ENCODE data around the gene RAB33A.
"Not testable (repeated sequence)": the region's sequence is repeated elsewhere in the genome, so short reads cannot be mapped to it uniquely, and the experiment has no call there.

RAB33A gene

DNA sequence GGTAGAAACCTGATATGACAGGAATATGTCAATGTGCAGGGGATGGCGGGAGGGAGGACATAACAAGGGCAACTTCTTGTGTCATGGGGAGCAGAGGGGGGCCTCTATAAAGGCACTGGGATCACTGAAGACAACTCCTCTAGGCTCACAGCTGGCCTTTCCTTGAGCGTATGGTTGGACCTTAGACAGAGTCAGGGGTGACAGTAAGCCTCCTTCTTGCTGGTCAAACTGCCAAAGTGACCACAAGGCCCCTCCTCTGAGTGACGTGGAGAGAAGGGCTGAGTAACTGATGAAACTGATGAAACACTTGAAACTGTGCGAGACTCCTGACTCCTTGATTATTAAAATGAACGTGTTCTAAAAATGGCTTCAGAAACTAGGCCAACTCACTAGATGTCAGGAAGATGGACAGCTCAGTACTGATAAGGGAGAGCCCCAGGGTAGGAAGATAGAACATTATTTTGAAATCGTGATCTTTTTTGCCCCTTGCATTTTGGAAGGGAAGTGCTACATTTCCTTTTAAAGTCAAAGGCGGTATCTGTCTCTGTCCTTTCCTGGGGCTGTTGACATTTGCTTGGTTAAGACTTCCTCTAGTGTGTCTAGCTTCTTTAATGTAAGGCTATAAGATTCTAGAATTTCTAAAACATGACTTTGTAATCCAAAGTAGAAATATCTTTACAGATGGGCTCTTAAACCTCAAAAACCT is 1.6 kb downstream of the RAB33A start:
- peak; percentile 27 for DNase-seq

DNA sequence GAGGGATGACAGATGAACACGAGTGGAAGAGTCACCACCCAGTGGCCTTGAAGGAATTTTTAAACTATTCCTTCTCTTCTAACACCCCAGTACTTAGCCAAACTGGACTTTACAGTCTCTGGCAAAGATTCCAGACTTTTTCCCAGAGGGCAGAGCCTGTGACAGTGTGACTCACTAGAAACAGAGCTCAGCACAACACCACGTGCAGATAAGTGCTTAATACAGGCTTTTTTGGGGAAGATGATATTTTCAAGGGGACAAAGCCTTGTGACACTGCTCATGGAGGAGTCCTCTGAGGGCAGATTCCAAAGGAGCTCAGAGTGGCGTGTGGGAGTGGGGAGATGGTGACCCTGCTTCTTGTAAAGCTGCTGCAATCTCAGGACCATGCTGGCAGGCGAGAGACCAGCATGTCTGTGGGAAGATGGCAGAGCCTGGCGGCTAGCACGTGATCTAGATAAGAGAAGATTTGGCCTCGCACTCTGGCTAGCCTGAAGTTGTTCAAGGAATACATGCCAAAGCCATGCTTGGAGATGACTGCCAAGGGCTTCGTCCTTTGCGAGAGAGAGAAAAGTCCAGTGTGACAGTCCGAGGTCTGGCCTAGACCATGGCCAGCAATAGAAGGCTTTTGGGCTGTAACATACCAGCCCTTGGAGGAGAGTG is 2.4 kb downstream of the RAB33A start:
- no peak for DNase-seq

DNA sequence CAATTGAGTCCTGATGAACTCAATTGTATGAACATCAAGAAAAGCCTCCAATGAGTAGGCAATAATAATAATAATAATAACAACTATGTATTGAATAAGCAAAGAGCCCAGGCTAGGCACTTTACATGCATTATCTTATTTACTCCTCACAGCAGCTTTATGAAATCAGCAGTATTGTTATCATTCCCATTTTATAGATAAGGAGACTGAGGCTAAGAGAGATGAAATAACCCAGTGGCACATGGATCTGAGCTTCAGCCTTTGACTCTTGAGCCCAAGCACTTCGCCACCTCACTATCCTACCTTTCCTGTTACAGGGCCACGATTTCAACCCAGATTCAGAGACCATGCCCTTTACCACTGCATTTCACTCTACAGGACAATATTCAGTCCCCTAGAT is 3.2 kb downstream of the RAB33A start:
- no peak for DNase-seq

DNA sequence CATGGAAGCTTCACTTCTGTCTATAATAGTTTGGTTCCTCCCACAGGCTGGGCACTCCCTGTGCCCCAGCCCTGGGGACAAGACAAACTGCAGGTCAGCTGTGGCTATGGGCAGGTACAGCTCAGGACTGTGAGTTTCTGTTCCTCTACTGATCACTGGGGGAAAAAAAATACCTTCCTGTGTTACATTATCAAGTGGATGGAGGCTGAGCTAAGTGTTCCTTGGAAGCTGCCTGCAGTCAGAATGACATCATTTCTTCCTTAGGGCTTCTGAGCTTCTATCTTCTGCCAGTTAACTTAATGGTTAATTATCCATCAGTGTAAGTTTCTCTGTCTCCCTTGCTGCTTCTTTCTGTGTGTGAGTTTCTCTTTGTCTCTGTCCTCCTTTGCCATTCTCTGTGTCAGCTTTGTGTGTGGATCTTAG is 4.6 kb downstream of the RAB33A start:
- no peak for DNase-seq

DNA sequence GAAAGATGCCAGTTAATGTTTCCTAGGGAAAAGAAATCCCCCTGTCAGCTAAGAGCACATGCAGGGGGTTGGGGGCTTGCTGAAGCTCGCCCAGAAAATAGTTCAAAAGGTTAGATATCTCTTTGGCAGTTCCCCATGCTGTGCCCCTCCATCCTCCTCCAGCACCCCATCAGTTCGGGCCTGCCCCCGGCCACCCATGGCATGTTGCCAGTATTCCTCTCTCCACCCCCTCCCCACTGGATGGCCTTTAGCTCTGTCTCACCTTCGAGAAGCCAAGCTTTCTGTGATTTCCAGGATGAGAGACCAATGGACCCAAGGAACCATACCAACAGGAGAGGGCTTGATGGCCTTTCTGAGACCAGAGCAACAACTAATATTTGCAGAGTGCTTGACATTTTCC is 5.2 kb downstream of the RAB33A start:
- no peak for DNase-seq

DNA sequence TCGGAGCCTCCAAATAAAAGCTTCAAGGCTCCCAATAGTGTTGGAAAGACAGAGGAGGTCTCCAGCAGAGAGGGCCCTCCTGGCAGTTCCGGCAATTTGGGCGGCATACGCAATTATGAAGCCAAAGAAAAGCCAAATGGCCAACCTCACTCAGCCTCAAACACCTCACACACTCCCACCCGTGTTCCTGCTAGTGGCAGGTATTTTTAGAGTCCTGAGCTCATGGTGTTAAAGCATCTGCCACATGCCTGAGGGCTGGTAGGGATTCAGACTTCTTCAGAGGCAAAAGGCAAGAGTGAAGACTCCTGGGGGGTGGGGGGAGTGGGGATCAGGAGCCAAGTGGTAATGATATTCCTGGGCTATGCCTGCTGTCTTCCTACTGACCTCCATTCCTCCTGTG is 7.4 kb downstream of the RAB33A start:
- no peak for DNase-seq

DNA sequence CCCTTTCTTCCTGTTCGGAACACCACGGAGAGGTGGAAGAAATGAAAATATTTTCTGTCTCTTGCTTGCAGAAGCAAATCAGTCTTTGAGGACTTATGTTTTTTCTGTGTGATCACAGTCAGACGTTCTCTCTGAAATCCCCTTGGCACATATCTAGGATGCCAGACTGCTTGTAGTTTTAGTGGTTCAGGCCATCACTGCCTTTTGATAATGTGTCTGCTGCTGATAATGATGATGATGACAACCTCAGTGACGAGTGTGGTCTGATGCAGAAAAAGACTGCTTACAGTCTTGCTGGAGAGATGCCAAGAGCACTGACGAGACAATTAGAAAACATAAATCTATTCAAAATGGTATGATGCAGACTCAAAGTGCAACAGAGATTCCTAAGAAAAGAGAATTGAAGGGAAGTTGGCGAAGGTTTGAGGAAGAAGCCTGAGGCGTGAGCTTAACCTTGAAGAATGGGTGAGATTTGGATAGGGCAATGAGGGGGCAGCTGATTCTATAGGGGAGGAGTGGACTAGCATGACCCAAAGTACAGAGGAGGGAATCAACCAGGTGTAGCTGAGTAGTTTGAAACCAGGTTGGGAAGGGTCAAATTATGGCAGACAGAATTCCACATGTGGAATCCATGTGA is 7.9 kb downstream of the RAB33A start:
- no peak for DNase-seq

DNA sequence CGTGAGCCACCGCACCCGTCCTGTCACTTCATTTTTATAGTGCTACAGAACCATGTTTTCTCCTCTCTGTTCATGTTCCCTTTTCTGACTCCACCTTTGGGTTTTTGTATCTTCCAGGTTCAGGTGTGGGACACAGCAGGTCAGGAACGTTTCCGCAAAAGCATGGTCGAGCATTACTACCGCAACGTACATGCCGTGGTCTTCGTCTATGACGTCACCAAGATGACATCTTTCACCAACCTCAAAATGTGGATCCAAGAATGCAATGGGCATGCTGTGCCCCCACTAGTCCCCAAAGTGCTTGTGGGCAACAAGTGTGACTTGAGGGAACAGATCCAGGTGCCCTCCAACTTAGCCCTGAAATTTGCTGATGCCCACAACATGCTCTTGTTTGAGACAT is 12.4 kb downstream of the RAB33A start:
- no peak for DNase-seq

DNA sequence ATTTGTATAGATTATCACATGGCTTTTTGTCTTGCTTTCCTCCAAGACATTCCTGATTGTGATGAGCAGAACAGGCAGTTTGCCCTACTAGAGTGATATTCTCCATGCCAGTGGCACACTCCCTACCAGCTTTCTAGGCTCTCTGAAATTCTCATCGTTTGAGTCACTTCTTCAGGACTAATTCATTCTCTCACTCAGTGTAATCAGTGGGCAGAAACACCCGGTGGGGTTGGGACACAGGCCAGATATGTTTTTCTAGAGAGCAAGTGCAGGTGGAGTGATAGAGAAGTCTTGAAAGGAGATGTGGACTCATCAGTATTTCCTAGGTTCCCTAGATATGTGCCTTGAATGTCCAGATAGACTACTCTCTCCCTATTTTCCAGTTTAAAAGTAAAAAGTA is 13.1 kb downstream of the RAB33A start:
- DNase-seq: no peak

DNA sequence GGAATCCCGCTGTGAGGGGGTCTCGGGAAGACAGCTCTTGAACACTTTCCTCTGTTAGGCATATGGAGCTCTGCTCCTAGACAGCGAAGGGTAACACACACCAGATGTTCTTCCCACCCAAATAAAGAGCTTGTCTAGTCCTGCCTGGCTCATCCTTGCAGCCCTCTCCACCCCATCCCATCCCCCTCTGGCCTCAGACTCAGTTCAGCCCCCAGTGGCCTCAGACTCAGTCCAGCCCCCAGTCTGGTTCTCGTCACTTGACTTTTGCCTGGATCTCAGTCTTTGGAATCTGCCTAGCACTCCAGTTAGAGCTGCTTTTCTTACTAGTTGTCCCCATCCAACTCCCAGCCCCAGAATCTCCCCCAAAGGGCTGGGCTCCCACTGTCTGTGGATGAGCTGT is 14.9 kb downstream of the RAB33A start:
- DNase-seq: no peak

DNA sequence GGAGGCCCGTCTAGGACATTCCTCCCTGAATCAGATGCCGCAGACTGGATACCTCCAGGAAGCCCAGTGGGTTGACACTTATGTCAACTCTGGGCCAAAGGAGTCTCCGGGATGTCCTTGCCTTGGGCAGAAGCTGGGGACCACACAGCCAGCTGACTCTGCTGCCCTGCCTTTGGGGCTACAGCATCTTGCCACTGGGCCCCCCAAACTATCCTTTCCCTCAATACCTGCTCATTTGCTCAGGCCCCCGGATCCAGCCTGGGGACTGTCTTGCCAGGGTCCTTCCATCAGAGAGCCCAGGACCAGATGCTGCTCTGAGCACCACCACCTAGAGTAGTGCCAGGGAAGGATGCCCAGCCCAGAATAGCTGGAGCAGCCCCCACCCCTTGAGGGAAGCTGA is 19.0 kb downstream of the RAB33A start:
- no peak for DNase-seq

DNA sequence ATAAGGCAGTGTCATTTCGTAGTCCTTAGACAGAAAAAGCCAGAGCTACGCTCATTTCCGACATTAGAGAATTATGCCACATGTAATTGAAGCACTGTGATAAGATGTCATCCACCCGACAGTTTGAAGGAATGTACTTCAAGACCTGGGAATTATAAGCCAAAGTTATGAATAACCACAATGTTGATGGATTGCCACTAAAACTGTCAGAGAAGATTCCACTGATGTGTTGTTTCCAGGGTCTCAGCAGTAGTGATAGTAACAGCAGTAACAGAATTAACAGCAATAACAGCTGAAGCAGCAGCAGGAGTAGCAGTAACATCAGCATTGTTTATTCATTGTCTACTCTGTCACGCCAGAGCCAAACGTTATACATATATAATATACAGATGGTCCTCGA is 24.7 kb downstream of the RAB33A start:
- no peak for DNase-seq

DNA sequence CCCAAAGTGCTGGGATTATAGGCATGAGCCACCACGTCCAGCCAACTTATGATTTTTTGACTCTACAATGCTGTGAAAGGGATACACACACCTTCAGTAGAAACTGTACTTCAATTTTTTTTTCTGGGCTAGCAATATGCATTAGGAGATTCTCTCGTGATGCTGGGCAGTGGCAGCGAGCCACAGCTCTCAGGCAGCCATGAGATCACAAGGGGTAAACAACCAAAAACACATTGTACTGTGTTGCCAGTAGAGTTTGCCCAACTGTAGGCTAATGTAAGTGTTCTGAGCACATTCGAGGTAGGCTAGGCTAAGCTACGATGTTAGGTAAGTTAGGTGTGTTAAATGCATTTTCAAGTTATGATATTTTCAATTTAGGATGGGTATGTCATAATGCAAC is 25.7 kb downstream of the RAB33A start:
- DNase-seq: no peak

DNA sequence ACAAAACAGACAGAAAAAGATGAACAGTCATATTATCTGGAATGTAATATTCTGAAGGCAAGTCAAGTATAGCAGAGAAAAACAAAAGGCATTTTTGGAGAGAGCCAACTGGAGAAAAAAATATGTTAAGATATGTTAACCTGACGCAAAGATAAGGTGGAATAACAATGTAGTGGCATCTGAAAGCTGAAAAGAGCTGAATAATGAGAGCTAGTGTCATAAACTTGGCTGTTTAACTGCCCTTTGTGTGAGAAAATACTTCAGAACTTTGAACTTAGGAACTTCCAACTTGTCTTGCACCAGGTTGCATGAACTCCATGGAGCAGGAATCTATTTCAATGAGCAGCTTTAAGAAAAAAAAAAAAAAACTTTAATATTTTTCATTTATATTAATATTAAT is 32.9 kb downstream of the RAB33A start:
- DNase-seq: no peak

DNA sequence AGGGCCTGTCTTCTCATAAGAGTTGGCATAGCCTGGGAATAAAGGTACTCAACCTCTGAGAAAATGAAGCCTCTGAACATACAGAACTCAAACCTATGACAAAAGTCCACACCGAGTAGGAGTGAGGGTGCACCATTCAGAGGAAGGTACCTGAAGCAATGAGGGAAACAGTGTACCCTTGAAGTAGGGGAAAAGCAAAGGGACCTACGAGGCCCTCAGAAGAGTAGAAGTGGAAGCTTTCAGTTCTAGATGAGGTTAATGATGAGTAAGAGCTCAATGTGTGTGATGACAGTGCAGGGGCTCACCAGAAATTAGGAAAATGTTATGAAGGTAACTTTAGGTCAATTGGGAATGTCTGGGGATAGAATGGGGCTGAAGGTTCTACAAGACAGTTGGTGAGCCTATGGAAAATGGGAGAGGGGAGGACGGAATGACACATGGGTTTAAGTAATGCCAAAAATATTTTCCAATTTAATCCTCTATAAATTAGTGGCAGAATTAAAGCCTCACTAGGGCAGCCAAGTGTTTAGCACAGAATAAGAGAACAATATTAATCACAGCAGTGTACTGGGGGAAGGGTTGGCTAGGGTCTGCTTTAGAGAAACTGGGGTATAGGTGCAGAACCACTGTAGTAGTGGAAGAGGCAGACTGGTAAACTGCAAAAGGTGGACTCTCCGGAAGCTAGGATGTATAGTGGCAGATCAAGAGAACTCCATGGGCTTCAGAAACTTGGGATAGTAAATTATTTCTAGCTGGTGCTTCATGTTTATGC is 39.8 kb downstream of the RAB33A start:
- DNase-seq: no peak

DNA sequence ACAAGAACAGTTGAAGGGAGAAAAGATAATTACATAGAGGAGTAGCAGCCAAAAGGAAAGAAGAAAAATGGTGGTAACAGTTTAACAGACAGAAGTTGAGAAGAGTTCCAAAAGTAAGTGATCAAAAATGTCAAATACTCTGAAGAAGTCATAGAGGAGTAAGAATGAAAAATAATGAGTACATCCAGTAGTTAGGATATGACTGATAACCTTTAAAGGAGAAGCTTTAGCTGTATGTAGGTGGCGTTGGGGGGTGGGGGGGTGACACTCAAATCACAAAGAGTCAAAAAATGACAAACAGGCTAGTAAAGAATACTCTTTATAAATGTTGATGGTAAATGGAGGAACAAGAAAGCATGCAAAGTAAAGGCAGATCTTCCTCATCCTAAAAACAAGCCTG is 40.6 kb downstream of the RAB33A start:
- no peak for DNase-seq

DNA sequence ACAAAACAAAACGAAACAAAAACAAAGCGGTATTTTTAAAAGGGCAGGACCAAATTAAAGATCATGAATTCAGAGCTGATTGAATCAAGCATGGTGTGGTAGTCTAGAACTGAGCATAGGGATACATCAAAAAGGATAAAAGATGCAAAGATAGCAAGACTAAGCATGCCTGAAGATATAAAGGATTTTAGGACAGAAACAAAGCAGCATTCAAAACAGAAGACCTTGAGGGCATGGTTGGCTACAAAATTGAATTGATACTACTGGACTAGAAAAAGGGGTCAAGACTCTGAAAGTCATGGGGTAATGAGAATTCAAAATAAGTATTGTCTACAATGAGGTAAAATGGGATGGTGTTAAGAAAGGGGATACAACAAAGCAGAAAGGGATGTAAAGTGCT is 41.6 kb downstream of the RAB33A start:
- DNase-seq: no peak

DNA sequence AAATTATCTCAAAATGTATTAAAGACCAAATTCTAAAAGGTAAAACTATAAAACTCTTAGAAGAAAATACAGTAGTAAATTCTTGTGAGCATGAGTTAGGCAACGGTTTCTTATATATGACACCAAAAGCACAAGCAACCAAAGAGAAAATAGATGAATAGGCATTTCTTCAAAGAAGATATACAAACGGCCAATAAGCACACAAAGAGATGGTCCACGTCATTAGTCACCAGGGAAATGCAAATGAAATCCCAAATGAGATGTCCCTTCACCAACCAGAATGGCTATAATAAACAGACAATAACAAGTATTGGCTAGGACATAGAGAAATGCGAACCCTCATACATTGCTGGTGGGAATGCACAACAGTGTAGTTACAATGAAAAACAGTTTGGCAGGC is 44.6 kb downstream of the RAB33A start:
- peak; percentile 3 for DNase-seq

DNA sequence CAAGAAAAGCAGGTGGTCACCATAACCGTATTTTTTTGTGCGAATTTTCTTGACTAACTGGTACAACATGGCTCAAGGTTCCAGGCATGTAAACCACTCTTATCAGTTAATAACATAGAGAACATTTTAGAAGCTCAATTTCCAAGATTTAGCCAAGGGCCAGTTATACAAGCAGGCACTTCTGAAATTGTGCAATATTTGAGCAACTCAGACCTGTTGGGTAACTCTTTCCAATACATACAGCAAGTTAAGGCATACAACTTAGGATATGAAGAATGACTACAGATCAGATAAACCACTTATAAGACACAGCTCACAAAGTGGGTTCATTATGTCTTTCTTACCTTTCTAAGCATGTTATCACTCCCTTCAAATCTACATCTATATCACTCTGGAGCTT is 53.0 kb downstream of the RAB33A start:
- DNase-seq: no peak

DNA sequence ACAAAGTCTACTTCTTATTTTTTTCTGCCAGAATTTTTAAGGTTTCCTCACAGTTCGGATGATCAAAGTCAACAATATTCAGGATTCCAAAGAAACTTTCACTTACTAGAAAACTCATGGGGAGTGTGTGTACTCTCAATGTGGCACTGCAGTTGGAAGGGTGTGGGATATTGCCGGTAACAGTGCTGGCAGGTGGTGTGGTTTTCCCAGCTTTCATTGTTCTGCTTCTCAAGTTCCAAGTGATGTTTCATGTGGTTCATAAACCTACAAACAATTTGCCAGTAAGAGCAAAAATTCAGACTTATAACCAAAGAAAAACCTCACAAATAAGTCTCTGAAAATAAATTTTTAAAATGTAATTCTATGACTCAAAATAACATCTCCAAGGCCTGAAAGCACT is 57.1 kb downstream of the RAB33A start:
- no peak for DNase-seq

DNA sequence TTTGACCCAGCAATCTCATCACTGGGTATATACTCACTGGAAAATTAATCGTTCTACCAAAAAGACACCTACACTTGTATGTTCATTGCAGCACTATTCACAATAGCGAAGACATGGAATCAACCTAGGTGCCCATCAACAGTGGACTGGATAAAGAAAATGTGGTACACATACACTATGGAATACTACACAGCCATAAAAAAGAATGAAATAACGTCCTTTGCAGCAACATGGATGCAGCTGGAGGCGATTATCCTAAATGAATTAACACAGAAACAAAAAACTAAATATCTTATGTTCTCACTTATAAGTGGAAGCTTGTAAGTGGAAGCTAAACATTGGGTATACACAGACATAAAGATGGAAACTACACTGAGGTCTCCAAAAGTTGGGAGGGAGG is 59.4 kb downstream of the RAB33A start:
- not testable (repeated sequence) for DNase-seq

All from CD4-positive, alpha-beta T cell treated with Interleukin-10 for 1 hour (primary cell).